ENCODE measurements around the gene TMPRSS11A. TPM values are rescaled to one million over a fixed set of nuclear protein-coding genes. Genes with fewer than 3 reads are reported as not detected.

TMPRSS11A gene
- total and polyA plus RNA-seq, 11 donors = not detected

- H3K9me3 ChIP-seq = no peaks in the 10 kb centered on the region
- no peaks in the 10 kb centered on the region for H3K27me3 ChIP-seq
- H3K36me3 ChIP-seq = no peaks in the 10 kb centered on the region
- ATAC-seq = no peak
- intact Hi-C loops (cut with DNase I) = no loop called here
- peaks cover 0 to 5% (median 0%) of the 10 kb centered on the region in 12 donors for H3K4me1 ChIP-seq
- 83 to 95% (median 87%) methylated on average over 1 of the region's 1 CpG for WGBS, 4 donors
- no peak within 1 kb of the TSS for H3K4me3 ChIP-seq
- H3K27ac ChIP-seq = peak within 1 kb of the TSS in 1 of 12 donors; percentile 6
- no peak for DNase-seq
- TF ChIP-seq CTCF (IDR thresholded peaks at IDR 0.05) (no peak), POLR2A (IDR thresholded peaks at IDR 0.05) (no peak)
Observed at GRCh38 chr4:67883902-67884301, 79.4 kb downstream of the TMPRSS11A start, which contains the start of gene TMPRSS11D. Gene TMPRSS11D, minus strand, starts transcription at chr4:67884002. Its CDS starts 69 bp downstream, at chr4:67883933.

- TF ChIP-seq CTCF (IDR thresholded peaks at IDR 0.05) = no peak
- TF ChIP-seq POLR2A (IDR thresholded peaks at IDR 0.05) = no peak
- peaks cover 0 to 5% (median 0%) of the 10 kb centered on the region in 12 donors for H3K4me1 ChIP-seq
- intact Hi-C loops (cut with DNase I) = no loop called here
- no peak overlapping the region for H3K4me3 ChIP-seq
- no peaks in the 10 kb centered on the region for H3K36me3 ChIP-seq
- DNase-seq = no peak
- H3K27me3 ChIP-seq = no peaks in the 10 kb centered on the region
- no peaks in the 10 kb centered on the region for H3K9me3 ChIP-seq
- ATAC-seq = no peak
- 79 to 89% (median 87%) methylated on average over 5 of the region's 5 CpGs for WGBS, 4 donors
- peak overlapping the region in 1 of 12 donors; percentile 6 for H3K27ac ChIP-seq
Observed at GRCh38 chr4:67883458-67883857, 79.8 kb downstream of the TMPRSS11A start.

GRCh38 chr4:67880866-67881610 lies 82.3 kb downstream of the TMPRSS11A start:
- 50 to 52% (median 50%) methylated on average over 1 of the region's 1 CpG for WGBS, 4 donors
- Histone ChIP-seq H3K4me1 (peaks cover 0 to 5% (median 0%) of the 10 kb centered on the region in 12 donors), H3K27me3 (no peaks in the 10 kb centered on the region), H3K4me3 (no peak overlapping the region), H3K27ac (no peak overlapping the region), H3K36me3 (no peaks in the 10 kb centered on the region), H3K9me3 (no peaks in the 10 kb centered on the region)
- DNase-seq = no peak
- ATAC-seq = no peak
- TF ChIP-seq POLR2A (IDR thresholded peaks at IDR 0.05) = no peak
- TF ChIP-seq CTCF (IDR thresholded peaks at IDR 0.05) = no peak
- intact Hi-C loops (cut with DNase I) = no loop called here

GRCh38 chr4:67879486-67879885 lies 83.8 kb downstream of the TMPRSS11A start:
- Histone ChIP-seq H3K27me3 (no peaks in the 10 kb centered on the region), H3K4me3 (no peak overlapping the region), H3K4me1 (peaks cover 0 to 5% (median 0%) of the 10 kb centered on the region in 12 donors), H3K27ac (no peak overlapping the region), H3K36me3 (no peaks in the 10 kb centered on the region), H3K9me3 (no peaks in the 10 kb centered on the region)
- DNase-seq = no peak
- intact Hi-C loops (cut with DNase I) = loop anchor here in 1 of 10 donors (10.0 kb wide), 1 partner anchor 295 kb away; no protein-coding TSS in a partner anchor
- ATAC-seq = no peak
- 76 to 86% (median 80%) methylated on average over 3 of the region's 3 CpGs for WGBS, 4 donors
- TF ChIP-seq CTCF (IDR thresholded peaks at IDR 0.05) (no peak), POLR2A (IDR thresholded peaks at IDR 0.05) (no peak)

Measured in heart left ventricle (tissue), 16 donors.